Breast epithelium (tissue), 4 donors: ENCODE data around the gene H2AZ2. TPM values are rescaled to one million over a fixed set of nuclear protein-coding genes. Genes with fewer than 3 reads are reported as not detected.
"Not testable (repeated sequence)": the region's sequence is repeated elsewhere in the genome, so short reads cannot be mapped to it uniquely, and the experiment has no call there.

Experiments used
- DNase-seq, 2 donors: peaks; one replicate each; pipeline ENCODE4 v3.0.0-alpha.2; 2019; ENCODE audit warnings: low spot score in 2 of 2
- H3K27ac ChIP-seq, 2 donors: fragments of 200-600 bp; sonication (generic) in 1 of 2; one replicate each; pipeline ENCODE4 v1.5.1; 2016 to 2019; ENCODE audit warnings: mild to moderate bottlenecking in 1 of 2
- H3K27me3 ChIP-seq, 2 donors: fragments of 200-600 bp; sonication (generic) in 1 of 2; one replicate each; pipeline versions ENCODE4 v1.5.1 to v1.6.0; 2017 to 2019; ENCODE audit warnings: control low read depth in 1 of 2, mild to moderate bottlenecking in 1 of 2
- H3K36me3 ChIP-seq: fragments of 200-600 bp; one replicate; pipeline ENCODE4 v1.5.1; 2019
- H3K4me1 ChIP-seq, 2 donors: fragments of 200-600 bp; sonication (generic); one replicate each; pipeline ENCODE4 v1.5.1; 2016 to 2019; ENCODE audit warnings: control low read depth in 1 of 2
- H3K4me3 ChIP-seq, 3 donors: fragments of 200-600 bp; sonication (generic); 1 replicate in 2 of 3; 2 replicates in 1 of 3; pipeline ENCODE4 v1.5.1; 2016 to 2019; ENCODE audit warnings: mild to moderate bottlenecking in 3 of 3, moderate library complexity in 2 of 3
- H3K9me3 ChIP-seq, 2 donors: fragments of 200-600 bp; sonication (generic) in 1 of 2; one replicate each; pipeline ENCODE4 v1.5.1; 2016 to 2019; ENCODE audit warnings: control low read depth in 1 of 2
- POLR2A ChIP-seq: fragments of 450-650 bp; IDR thresholded peaks from one replicate; pipeline ENCODE4 v1.6.1; 2016; ENCODE audit warnings: antibody characterized with exemption, mild to moderate bottlenecking, moderate library complexity
- POLR2AphosphoS5 ChIP-seq, 3 donors: sonication (generic); formaldehyde crosslinking; IDR thresholded peaks; one replicate each; pipeline ENCODE4 v1.6.1; 2017; ENCODE audit warnings: antibody characterized with exemption in 3 of 3
- intact Hi-C: fragments of 100-400 bp; cut with DNase I; formaldehyde crosslinking; loops from one replicate; pipeline ENCODE4 v1.15.1; 2023; ENCODE audit warnings: low total_unique reads
- total RNA-seq, 3 donors: library from RNA; depleted of rRNA; stranded (reverse); fragments of >200 nt; gene quantifications; one replicate each; pipeline ENCODE4 v1.1.0, GENCODE V29; 2016
- TF ChIP-seq, protein P1 (sequence below), 3 donors: fragments of 450-650 bp; IDR thresholded peaks; one replicate each; pipeline ENCODE4 v1.5.1; 2016 to 2017; ENCODE audit warnings: antibody characterized with exemption in 3 of 3, mild to moderate bottlenecking in 3 of 3, moderate library complexity in 3 of 3

The H2AZ2 gene
- total RNA-seq, 3 donors from 2014 or later = 110 to 140 (median 115) TPM

DNA sequence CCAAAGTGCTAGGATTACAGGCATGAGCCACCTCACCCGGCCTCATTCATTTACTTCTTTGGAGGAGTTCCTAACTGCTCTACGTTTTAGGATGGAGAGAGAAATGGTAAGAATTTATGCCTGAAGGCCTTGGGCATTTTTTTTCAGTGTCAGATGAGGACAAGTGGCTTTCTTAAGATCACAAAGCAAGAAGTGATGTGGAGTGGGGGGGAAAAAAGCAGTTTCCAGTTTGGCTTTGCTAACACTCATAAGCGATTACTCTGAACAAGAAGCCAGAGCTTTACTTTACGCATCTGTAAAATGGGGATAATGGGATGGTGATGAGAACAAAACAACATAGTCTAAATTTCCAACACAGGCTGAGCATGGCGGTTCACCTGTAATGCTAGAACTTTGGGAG lies 54.0 kb downstream of the H2AZ2 start:
- intact Hi-C loops = no loop called here

DNA sequence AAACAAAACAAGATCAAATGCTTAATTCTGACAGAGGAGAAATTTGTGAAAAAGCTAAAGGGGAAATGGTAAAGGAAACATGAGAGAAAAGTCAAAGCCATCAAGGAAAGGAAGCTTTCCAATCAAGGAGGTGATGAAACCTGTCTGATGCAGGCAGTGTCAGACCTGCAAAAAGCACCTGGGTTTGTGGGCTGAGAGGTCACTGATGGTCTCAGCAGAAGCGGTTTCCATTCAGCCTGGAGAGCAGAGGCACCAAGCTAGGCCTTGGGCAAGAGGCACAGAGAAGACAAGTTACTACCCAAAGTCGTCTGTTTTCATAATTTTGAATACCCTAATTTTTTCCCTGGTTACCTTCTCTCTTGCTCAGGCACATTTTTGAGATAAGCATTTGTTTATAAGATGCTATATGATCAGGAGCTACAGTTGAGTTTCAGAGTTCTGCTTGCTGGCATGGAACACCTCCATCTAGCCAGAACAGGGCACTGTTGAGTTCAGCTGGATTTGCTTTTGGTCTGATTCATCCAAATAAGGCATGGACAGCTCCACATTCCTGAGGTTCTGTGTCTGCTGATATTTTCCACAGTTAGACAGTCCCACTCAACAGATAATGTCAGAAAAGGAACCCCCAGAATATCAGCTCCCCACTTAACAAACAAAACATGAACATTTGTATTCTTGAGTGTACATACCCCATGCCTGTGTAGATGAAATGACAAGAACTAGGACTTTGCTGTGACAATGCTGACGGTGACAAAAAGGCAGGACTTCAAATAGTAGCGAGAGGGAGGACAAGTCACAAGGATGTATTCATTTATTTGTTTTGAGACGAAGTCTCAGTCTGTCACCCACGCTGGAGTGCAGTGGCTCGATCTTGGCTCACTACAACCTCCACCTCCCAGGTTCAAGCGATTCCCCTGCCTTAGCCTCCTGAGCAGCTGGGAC lies 56.3 kb downstream of the H2AZ2 start:
- no peaks in the 10 kb centered on the region for H3K9me3 ChIP-seq
- no peak overlapping the region for H3K27ac ChIP-seq
- no peak for DNase-seq
- H3K4me3 ChIP-seq = no peak overlapping the region
- TF ChIP-seq, protein P1, sequence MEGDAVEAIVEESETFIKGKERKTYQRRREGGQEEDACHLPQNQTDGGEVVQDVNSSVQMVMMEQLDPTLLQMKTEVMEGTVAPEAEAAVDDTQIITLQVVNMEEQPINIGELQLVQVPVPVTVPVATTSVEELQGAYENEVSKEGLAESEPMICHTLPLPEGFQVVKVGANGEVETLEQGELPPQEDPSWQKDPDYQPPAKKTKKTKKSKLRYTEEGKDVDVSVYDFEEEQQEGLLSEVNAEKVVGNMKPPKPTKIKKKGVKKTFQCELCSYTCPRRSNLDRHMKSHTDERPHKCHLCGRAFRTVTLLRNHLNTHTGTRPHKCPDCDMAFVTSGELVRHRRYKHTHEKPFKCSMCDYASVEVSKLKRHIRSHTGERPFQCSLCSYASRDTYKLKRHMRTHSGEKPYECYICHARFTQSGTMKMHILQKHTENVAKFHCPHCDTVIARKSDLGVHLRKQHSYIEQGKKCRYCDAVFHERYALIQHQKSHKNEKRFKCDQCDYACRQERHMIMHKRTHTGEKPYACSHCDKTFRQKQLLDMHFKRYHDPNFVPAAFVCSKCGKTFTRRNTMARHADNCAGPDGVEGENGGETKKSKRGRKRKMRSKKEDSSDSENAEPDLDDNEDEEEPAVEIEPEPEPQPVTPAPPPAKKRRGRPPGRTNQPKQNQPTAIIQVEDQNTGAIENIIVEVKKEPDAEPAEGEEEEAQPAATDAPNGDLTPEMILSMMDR (IDR thresholded peaks at IDR 0.05) = no peak
- TF ChIP-seq POLR2A (no peak), POLR2AphosphoS5 (IDR thresholded peaks at IDR 0.05) (no peak)
- no peaks in the 10 kb centered on the region for H3K36me3 ChIP-seq
- H3K4me1 ChIP-seq = no peaks in the 10 kb centered on the region
- H3K27me3 ChIP-seq = no peaks in the 10 kb centered on the region
- intact Hi-C loops = no loop called here

More for the DNA sequence above, 54.0 kb downstream of the H2AZ2 start:
- Histone ChIP-seq H3K4me1 (peaks cover 0 to under 1% of the 10 kb centered on the region in 2 donors), H3K4me3 (no peak overlapping the region), H3K36me3 (no peaks in the 10 kb centered on the region), H3K9me3 (no peaks in the 10 kb centered on the region), H3K27ac (no peak overlapping the region), H3K27me3 (no peaks in the 10 kb centered on the region)
- TF ChIP-seq POLR2AphosphoS5 (IDR thresholded peaks at IDR 0.05) (no peak), POLR2A (no peak)
- TF ChIP-seq, protein P1 (IDR thresholded peaks at IDR 0.05) = no peak
- DNase-seq = no peak

DNA sequence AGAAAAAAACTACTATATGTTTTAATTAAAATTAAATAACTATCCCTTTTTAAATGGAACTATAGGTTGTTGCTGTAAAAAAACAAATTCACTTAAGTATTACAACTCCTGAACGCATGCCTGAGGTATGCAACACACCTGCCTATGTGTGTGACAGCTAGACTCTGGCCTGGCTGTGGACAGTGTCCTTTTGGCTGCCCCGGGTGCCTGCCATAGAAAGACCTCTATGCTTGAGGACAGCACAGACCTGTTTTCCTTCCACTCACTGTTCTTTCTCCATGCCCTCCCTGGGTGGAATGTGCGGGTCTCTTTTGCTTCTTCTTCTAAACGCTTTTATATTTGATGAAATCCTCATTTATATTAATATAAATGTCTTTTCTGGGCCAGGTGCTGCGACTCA lies 57.9 kb downstream of the H2AZ2 start:
- no peaks in the 10 kb centered on the region for H3K36me3 ChIP-seq
- no peaks in the 10 kb centered on the region for H3K27me3 ChIP-seq
- DNase-seq = no peak
- H3K9me3 ChIP-seq = no peaks in the 10 kb centered on the region
- H3K4me1 ChIP-seq = no peaks in the 10 kb centered on the region
- H3K4me3 ChIP-seq = no peak overlapping the region
- no peak overlapping the region for H3K27ac ChIP-seq
- TF ChIP-seq, protein P1 (IDR thresholded peaks at IDR 0.05) = no peak
- TF ChIP-seq POLR2A (no peak), POLR2AphosphoS5 (IDR thresholded peaks at IDR 0.05) (no peak)
- intact Hi-C loops = no loop called here

DNA sequence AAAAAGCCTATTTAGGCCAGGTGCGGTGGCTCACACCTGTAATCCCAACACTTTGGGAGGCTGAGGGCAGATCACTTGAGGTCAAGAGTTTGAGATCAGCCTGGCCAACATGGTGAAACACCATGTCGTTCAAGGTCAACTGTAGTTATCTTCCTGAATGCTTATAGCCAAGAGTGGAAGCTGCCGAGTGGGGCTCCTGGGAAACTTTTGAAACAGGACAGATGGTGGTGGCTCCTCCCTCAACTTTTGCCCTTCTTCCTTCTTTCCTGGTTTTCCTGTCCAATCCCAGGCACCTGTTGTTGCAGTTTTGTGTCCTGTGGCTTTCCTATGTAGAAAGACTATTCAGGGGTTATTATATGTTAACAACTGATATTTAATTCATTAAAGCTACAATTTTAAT lies 60.1 kb downstream of the H2AZ2 start:
- no peak for TF ChIP-seq POLR2AphosphoS5 (IDR thresholded peaks at IDR 0.05)
- TF ChIP-seq, protein P1 (IDR thresholded peaks at IDR 0.05) = no peak
- TF ChIP-seq POLR2A = no peak
- H3K9me3 ChIP-seq = peaks cover 3 to 4% of the 10 kb centered on the region in 2 donors
- no peak for DNase-seq
- H3K27ac ChIP-seq = no peak overlapping the region
- intact Hi-C loops = loop anchor here (1.0 kb wide), 1 partner anchor 29 kb away; no protein-coding TSS in a partner anchor
- H3K36me3 ChIP-seq = no peaks in the 10 kb centered on the region
- no peak overlapping the region for H3K4me3 ChIP-seq
- no peaks in the 10 kb centered on the region for H3K27me3 ChIP-seq
- no peaks in the 10 kb centered on the region for H3K4me1 ChIP-seq

DNA sequence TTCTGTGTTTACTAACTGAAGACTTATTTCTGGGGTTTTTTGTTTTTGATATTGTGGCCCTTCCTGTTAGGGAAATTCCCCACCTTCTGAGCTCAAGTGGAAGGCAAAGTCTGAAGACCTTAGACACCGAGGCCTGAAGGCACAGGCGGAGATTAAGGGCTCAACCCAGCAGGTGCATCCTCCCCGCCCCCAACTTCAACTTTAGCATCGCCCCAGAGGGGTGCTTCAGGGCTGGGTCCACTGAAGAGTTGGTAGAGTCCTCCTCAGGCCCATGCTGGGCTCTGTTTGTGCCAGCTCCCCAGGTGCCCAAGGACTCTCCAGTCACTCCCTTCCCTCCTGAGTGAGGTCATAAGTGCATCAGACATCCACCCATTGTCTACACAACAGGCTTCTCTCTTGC lies 60.8 kb downstream of the H2AZ2 start:
- no peak for DNase-seq
- Histone ChIP-seq H3K27me3 (no peaks in the 10 kb centered on the region), H3K9me3 (peaks cover 3 to 4% of the 10 kb centered on the region in 2 donors), H3K36me3 (no peaks in the 10 kb centered on the region), H3K27ac (no peak overlapping the region), H3K4me1 (no peaks in the 10 kb centered on the region), H3K4me3 (no peak overlapping the region)
- TF ChIP-seq, protein P1 (IDR thresholded peaks at IDR 0.05) = no peak
- no peak for TF ChIP-seq POLR2AphosphoS5 (IDR thresholded peaks at IDR 0.05)
- TF ChIP-seq POLR2A = no peak
- intact Hi-C loops = loop anchor here (1.0 kb wide), 1 partner anchor 29 kb away; no protein-coding TSS in a partner anchor

DNA sequence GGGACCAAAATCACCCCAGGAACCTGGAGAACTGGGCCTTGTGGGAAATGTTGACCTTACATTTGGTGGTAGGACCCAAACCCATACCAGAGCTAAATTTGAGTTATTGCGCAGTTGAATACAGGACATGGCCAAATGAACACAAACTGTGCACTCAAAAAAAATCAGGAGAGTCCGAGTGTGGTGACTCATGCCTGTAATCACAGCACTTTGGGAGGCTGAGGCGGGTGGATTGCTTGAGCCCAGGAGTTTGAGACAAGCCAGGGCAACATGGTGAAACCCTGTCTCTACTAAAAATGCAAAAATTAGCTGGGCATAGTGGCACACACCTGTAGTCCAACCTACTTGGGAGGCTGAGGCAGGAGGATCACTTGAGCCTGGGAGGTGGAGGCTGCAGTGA lies 62.7 kb downstream of the H2AZ2 start:
- H3K27me3 ChIP-seq, H3K4me3 ChIP-seq, H3K4me1 ChIP-seq, H3K27ac ChIP-seq, H3K36me3 ChIP-seq, intact Hi-C loops, H3K9me3 ChIP-seq, DNase-seq: not testable (repeated sequence)
